H9 (cell line): ENCODE measurements around the gene RND3. TPM values are rescaled to one million over a fixed set of nuclear protein-coding genes. Genes with fewer than 3 reads are reported as not detected.

Experiments
- DNase-seq: peaks from one replicate; pipeline ENCODE4 v3.0.0-alpha.2; 2017
- H2AFZ ChIP-seq: one replicate; pipeline ENCODE4 v1.6.1; 2013; ENCODE audit warnings: mild to moderate bottlenecking, low read length, control low read depth, moderate library complexity
- H2AK5ac ChIP-seq: 2 replicates; pipeline ENCODE4 v1.6.1; 2013; ENCODE audit warnings: low read length, control low read depth, mixed read lengths; ENCODE audit not compliant: insufficient read length
- H2BK120ac ChIP-seq: one replicate; pipeline ENCODE4 v1.6.1; 2013; ENCODE audit warnings: low read depth, mild to moderate bottlenecking, low read length, control low read depth, inconsistent platforms; ENCODE audit not compliant: poor library complexity, severe bottlenecking
- H2BK12ac ChIP-seq: 2 replicates; pipeline ENCODE4 v1.6.1; 2013; ENCODE audit warnings: low read length, control low read depth, mixed read lengths, low read depth; ENCODE audit not compliant: insufficient read length
- H2BK15ac ChIP-seq: 2 replicates; pipeline ENCODE4 v1.6.1; 2013; ENCODE audit warnings: low read depth, low read length, control low read depth
- H2BK20ac ChIP-seq: one replicate; pipeline ENCODE4 v1.6.1; 2013; ENCODE audit warnings: low read depth, mild to moderate bottlenecking, low read length, control low read depth, inconsistent platforms; ENCODE audit not compliant: poor library complexity, severe bottlenecking
- H2BK5ac ChIP-seq: 2 replicates; pipeline ENCODE4 v1.6.1; 2013; ENCODE audit warnings: low read length, control low read depth, mixed read lengths; ENCODE audit not compliant: insufficient read length
- H3K14ac ChIP-seq: 2 replicates; pipeline ENCODE4 v1.6.1; 2013; ENCODE audit warnings: low read length, control low read depth; ENCODE audit not compliant: insufficient read depth
- H3K18ac ChIP-seq: 2 replicates; pipeline ENCODE4 v1.6.1; 2013; ENCODE audit warnings: low read depth, mild to moderate bottlenecking, mixed read lengths, low read length, control low read depth; ENCODE audit not compliant: insufficient read length
- H3K23ac ChIP-seq: 2 replicates; pipeline ENCODE4 v1.6.1; 2013; ENCODE audit warnings: low read length, control low read depth, mixed read lengths, low read depth; ENCODE audit not compliant: insufficient read length
- H3K23me2 ChIP-seq: 2 replicates; pipeline ENCODE4 v1.6.1; 2013; ENCODE audit warnings: low read depth, mild to moderate bottlenecking, mixed read lengths, low read length, control low read depth; ENCODE audit not compliant: insufficient read length, poor library complexity, severe bottlenecking
- H3K27ac ChIP-seq: 2 replicates; pipeline ENCODE4 v1.5.1; 2013; ENCODE audit warnings: low read length, control low read depth, mixed read lengths, low read depth; ENCODE audit not compliant: insufficient read length
- H3K27me3 ChIP-seq: 2 replicates; pipeline ENCODE4 v1.6.1; 2013; ENCODE audit warnings: low read length, control low read depth, inconsistent platforms; ENCODE audit not compliant: insufficient read depth
- H3K4ac ChIP-seq: 2 replicates; pipeline ENCODE4 v1.6.1; 2013; ENCODE audit warnings: low read depth, mild to moderate bottlenecking, control low read depth, inconsistent platforms, low read length, moderate library complexity
- H3K4me1 ChIP-seq: 2 replicates; pipeline ENCODE4 v1.6.1; 2013; ENCODE audit warnings: low read length, control low read depth, inconsistent platforms; ENCODE audit not compliant: insufficient read depth
- H3K4me2 ChIP-seq: 2 replicates; pipeline ENCODE4 v1.6.1; 2013; ENCODE audit warnings: low read length, control low read depth, mixed read lengths; ENCODE audit not compliant: insufficient read length, insufficient read depth
- H3K56ac ChIP-seq: 2 replicates; pipeline ENCODE4 v1.6.1; 2013; ENCODE audit warnings: low read depth, mild to moderate bottlenecking, mixed read lengths, low read length, control low read depth; ENCODE audit not compliant: insufficient read length
- H3K79me1 ChIP-seq: 2 replicates; pipeline ENCODE4 v1.6.1; 2013; ENCODE audit warnings: low read depth, mild to moderate bottlenecking, moderate library complexity, low read length, control low read depth, inconsistent platforms; ENCODE audit not compliant: insufficient read depth, poor library complexity, severe bottlenecking
- H3K79me2 ChIP-seq: 2 replicates; pipeline ENCODE4 v1.6.1; 2013; ENCODE audit warnings: low read length, control low read depth, inconsistent platforms; ENCODE audit not compliant: insufficient read depth
- H3K9ac ChIP-seq: 2 replicates; pipeline ENCODE4 v1.6.1; 2013; ENCODE audit warnings: low read length, control low read depth, mixed read lengths; ENCODE audit not compliant: insufficient read length; ENCODE audit errors: extremely low read depth
- H3K9me3 ChIP-seq: one replicate; pipeline ENCODE4 v1.6.1; 2013; ENCODE audit warnings: low read depth, low read length, inconsistent platforms; ENCODE audit not compliant: control insufficient read depth
- H3T11ph ChIP-seq: one replicate; pipeline ENCODE4 v1.6.1; 2013; ENCODE audit warnings: mild to moderate bottlenecking, low read length, control low read depth, inconsistent platforms
- H4K20me1 ChIP-seq: one replicate; pipeline ENCODE4 v1.6.1; 2013; ENCODE audit not compliant: control insufficient read depth, insufficient read length, insufficient read depth
- H4K5ac ChIP-seq: 2 replicates; pipeline ENCODE4 v1.6.1; 2013; ENCODE audit warnings: low read depth, mild to moderate bottlenecking, mixed read lengths, low read length, control low read depth; ENCODE audit not compliant: insufficient read length
- H4K8ac ChIP-seq: replicated peaks from 2 replicates; pipeline ENCODE4 v1.6.1; 2013; ENCODE audit warnings: low read length, control low read depth, mixed read lengths, low read depth; ENCODE audit not compliant: insufficient read length
- H4K91ac ChIP-seq: 2 replicates; pipeline ENCODE4 v1.6.1; 2013; ENCODE audit warnings: low read depth, mild to moderate bottlenecking, moderate library complexity, mixed read lengths, low read length, control low read depth; ENCODE audit not compliant: insufficient read length
- H3K27ac Mint-ChIP-seq, 3 experiments: 2 replicates in 2 of 3; 3 replicates in 1 of 3; pipeline ENCODE4 v1.8.0; 2020 to 2021; ENCODE audit warnings: mixed read lengths in 3 of 3, mild to moderate bottlenecking in 1 of 3, moderate library complexity in 1 of 3
- H3K27me3 Mint-ChIP-seq: 2 replicates; pipeline ENCODE4 v1.8.0; 2021; ENCODE audit warnings: low read depth, mild to moderate bottlenecking, moderate library complexity, mixed read lengths
- H3K36me3 Mint-ChIP-seq, 3 experiments: 2 replicates in 2 of 3; 3 replicates in 1 of 3; pipeline ENCODE4 v1.8.0; 2020 to 2021; ENCODE audit warnings: low read depth in 3 of 3, mixed read lengths in 3 of 3; ENCODE audit not compliant: insufficient read depth in 1 of 3
- H3K4me1 Mint-ChIP-seq, 2 experiments: 2 replicates each; pipeline ENCODE4 v1.8.0; 2020; ENCODE audit warnings: mixed read lengths in 2 of 2
- H3K4me3 Mint-ChIP-seq, 2 experiments: 2 replicates in 1 of 2; 3 replicates in 1 of 2; pipeline ENCODE4 v1.8.0; 2020 to 2021; ENCODE audit warnings: mild to moderate bottlenecking in 2 of 2, mixed read lengths in 2 of 2, moderate library complexity in 1 of 2
- H3K9me3 Mint-ChIP-seq, 2 experiments: 2 replicates in 1 of 2; 3 replicates in 1 of 2; pipeline ENCODE4 v1.8.0; 2020; ENCODE audit warnings: mild to moderate bottlenecking in 2 of 2, mixed read lengths in 2 of 2, moderate library complexity in 1 of 2
- WGBS: extraction: QIAGEN DNeasy Blood & Tissue Kit; methylation state at CpG from one replicate; pipeline ENCODE4 v1.1.7; 2013; ENCODE audit warnings: missing lambda C conversion rate, low lambda C conversion rate, mixed read lengths; ENCODE audit not compliant: insufficient read length; ENCODE audit errors: extremely low coverage; 5-methylcytosine and 5-hydroxymethylcytosine counted together
- total RNA-seq: library from RNA; stranded (reverse); gene quantifications from 2 replicates; pipeline ENCODE4 v1.2.1, GENCODE V29; 2021
- TF ChIP-seq, protein P1 (sequence below): fragments of 200-600 bp; sonication (generic); conservative IDR thresholded peaks from 3 replicates; pipeline ENCODE4 v1.8.0; 2021; ENCODE audit warnings: antibody characterized with exemption, mild to moderate bottlenecking

The RND3 gene
- total RNA-seq, 1 experiment from 2014 or later = 62.6 TPM

DNA sequence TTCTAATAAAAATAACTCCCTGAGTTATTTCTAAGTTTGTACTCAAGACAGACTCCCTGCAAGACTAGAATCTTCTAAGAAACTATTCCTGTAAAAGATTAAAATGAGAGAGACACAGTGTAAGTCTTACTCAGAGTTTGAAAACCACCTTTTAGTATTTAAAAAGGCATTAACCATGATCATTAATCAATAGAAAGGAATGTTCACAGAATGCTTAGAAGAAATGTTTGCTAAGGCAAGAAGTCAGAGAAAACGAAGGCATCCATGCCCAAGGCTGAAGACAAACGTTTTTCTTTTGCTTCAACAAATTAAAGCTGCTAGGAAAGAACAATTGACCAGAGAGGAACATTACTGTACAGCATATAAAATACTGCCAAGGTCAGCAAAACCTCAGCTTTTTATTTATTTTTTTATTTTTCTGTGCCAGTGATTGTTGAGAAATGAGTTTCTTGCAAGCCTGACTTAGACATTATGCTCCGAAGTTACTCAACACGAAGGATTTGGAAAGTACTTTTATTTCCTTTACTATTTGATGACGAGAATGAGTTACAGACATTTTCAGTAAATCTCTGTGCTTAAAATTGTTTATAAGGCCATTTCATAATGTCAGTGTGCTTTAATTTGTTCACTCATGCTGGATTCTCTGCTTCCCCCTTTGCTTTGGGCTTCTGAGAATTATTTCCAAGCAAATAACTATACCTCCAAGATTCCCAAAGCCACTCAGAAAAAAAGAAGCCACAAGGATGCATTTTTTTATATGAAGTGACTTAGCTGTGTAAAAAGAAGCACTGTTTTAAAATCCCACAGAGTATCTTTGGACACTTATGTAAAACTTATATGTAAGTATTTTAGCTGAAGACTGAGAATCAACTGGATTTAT lies 20.5 kb downstream of the RND3 start:
- H3K23me2 ChIP-seq = no peaks in the 10 kb centered on the region
- H3K79me1 ChIP-seq = no peaks in the 10 kb centered on the region
- Mint-ChIP-seq H3K4me3 (no peak overlapping the region), H3K36me3 (peaks cover 26 to 40% (median 31%) of the 10 kb centered on the region in 3 experiments; a peak in 6 of 7 replicates), H3K27ac (no peak overlapping the region), H3K9me3 (no peaks in the 10 kb centered on the region), H3K4me1 (0 out of 4 replicates have a peak, but pooled peaks cover 0 to under 1% of the 10 kb centered on the region in 2 experiments), H3K27me3 (no peaks in the 10 kb centered on the region)
- H4K91ac ChIP-seq = no peak overlapping the region
- H2AFZ ChIP-seq = no peak overlapping the region
- no peak overlapping the region for H2BK5ac ChIP-seq
- H3K27ac ChIP-seq = no peak overlapping the region
- no peak overlapping the region for H4K8ac ChIP-seq
- H3K14ac ChIP-seq = no peak overlapping the region
- no peak overlapping the region for H3K56ac ChIP-seq
- no peak overlapping the region for H3K4ac ChIP-seq
- H4K5ac ChIP-seq = no peak overlapping the region
- no peak overlapping the region for H2BK15ac ChIP-seq
- H2AK5ac ChIP-seq = no peak overlapping the region
- no peak for DNase-seq
- H3K4me1 ChIP-seq = no peaks in the 10 kb centered on the region; the same call in 1 of the 2 replicates
- no peak overlapping the region for H3K4me2 ChIP-seq
- H3K79me2 ChIP-seq = no peaks in the 10 kb centered on the region
- no peak overlapping the region for H3K9ac ChIP-seq
- TF ChIP-seq, protein P1, sequence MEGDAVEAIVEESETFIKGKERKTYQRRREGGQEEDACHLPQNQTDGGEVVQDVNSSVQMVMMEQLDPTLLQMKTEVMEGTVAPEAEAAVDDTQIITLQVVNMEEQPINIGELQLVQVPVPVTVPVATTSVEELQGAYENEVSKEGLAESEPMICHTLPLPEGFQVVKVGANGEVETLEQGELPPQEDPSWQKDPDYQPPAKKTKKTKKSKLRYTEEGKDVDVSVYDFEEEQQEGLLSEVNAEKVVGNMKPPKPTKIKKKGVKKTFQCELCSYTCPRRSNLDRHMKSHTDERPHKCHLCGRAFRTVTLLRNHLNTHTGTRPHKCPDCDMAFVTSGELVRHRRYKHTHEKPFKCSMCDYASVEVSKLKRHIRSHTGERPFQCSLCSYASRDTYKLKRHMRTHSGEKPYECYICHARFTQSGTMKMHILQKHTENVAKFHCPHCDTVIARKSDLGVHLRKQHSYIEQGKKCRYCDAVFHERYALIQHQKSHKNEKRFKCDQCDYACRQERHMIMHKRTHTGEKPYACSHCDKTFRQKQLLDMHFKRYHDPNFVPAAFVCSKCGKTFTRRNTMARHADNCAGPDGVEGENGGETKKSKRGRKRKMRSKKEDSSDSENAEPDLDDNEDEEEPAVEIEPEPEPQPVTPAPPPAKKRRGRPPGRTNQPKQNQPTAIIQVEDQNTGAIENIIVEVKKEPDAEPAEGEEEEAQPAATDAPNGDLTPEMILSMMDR = no peak
- H4K20me1 ChIP-seq = no peaks in the 10 kb centered on the region
- no CpG with 5 or more reads among the region's 5 CpGs for WGBS
- no peak overlapping the region for H2BK12ac ChIP-seq
- no peak overlapping the region for H3T11ph ChIP-seq
- no peak overlapping the region for H3K18ac ChIP-seq
- no peaks in the 10 kb centered on the region for H3K9me3 ChIP-seq
- no peaks in the 10 kb centered on the region for H3K27me3 ChIP-seq
- H3K23ac ChIP-seq = no peak overlapping the region
- H2BK120ac ChIP-seq = no peak overlapping the region
- no peak overlapping the region for H2BK20ac ChIP-seq
